ENCODE results near the gene BLNK.

- TF ChIP-seq CTCF (IDR thresholded peaks at IDR 0.05): no peak
- no peak for TF ChIP-seq NPAS2 (CRISPR knock-in tag; IDR thresholded peaks at IDR 0.05; ENCODE audit: borderline replicate concordance)
- TF ChIP-seq USF2 (IDR thresholded peaks at IDR 0.05): no peak
These were observed 14.0 kb upstream of the BLNK start for GRCh38 chr10:96285331-96285752.
